HEK293 (cell line): Measurements from ENCODE around the gene CLCN2.

Experiments
- BCL11A ChIP-seq: fragments of 450-650 bp; formaldehyde crosslinking; IDR thresholded peaks from 2 replicates; pipeline ENCODE4 v1.5.1; 2016; ENCODE audit warnings: low read depth, missing biosample characterization, missing genetic modification characterization
- CTCF ChIP-seq: fragments of 450-650 bp; formaldehyde crosslinking; IDR thresholded peaks from 2 replicates; pipeline ENCODE4 v1.5.1; 2016; ENCODE audit warnings: missing biosample characterization, missing genetic modification characterization
- KLF16 ChIP-seq: fragments of 450-650 bp; formaldehyde crosslinking; IDR thresholded peaks from 2 replicates; pipeline ENCODE4 v1.5.1; 2017; ENCODE audit warnings: missing biosample characterization, missing genetic modification characterization
- PRDM4 ChIP-seq: fragments of 450-650 bp; formaldehyde crosslinking; IDR thresholded peaks from 2 replicates; pipeline ENCODE4 v1.5.1; 2017; ENCODE audit warnings: missing biosample characterization, missing genetic modification characterization
- TCF7L2 ChIP-seq: IDR thresholded peaks from 2 replicates; pipeline ENCODE4 v1.6.1; 2011; ENCODE audit warnings: low read depth, mild to moderate bottlenecking, inconsistent platforms, low read length, moderate library complexity, borderline replicate concordance
- ZBTB7A ChIP-seq: fragments of 450-650 bp; formaldehyde crosslinking; IDR thresholded peaks from 2 replicates; pipeline ENCODE4 v1.5.1; 2016; ENCODE audit warnings: low read depth, missing biosample characterization, missing genetic modification characterization
- ZFP3 ChIP-seq: fragments of 450-650 bp; formaldehyde crosslinking; IDR thresholded peaks from 2 replicates; pipeline ENCODE4 v1.5.1; 2016; ENCODE audit warnings: low read depth, missing biosample characterization, missing genetic modification characterization
- ZNF391 ChIP-seq: fragments of 450-650 bp; formaldehyde crosslinking; IDR thresholded peaks from 2 replicates; pipeline ENCODE4 v1.5.1; 2016; ENCODE audit warnings: low read depth, missing biosample characterization, missing genetic modification characterization, borderline replicate concordance
- ZNF549 ChIP-seq: fragments of 450-650 bp; IDR thresholded peaks from 2 replicates; pipeline ENCODE4 v1.5.1; 2018; ENCODE audit warnings: missing biosample characterization, missing genetic modification characterization, mild to moderate bottlenecking, inconsistent platforms, moderate library complexity
- ZNF623 ChIP-seq: fragments of 450-650 bp; formaldehyde crosslinking; IDR thresholded peaks from 2 replicates; pipeline ENCODE4 v1.5.1; 2016; ENCODE audit warnings: missing biosample characterization, missing genetic modification characterization
- TF ChIP-seq, protein P1 (sequence below): IDR thresholded peaks from 2 replicates; pipeline ENCODE4 v1.6.1; 2011; ENCODE audit warnings: mild to moderate bottlenecking, low read depth, low read length, borderline replicate concordance

GRCh38 chr3:184388936-184389230 is 27.5 kb upstream of the CLCN2 start:
- TF ChIP-seq ZFP3 (tag by site-specific recombination) (no peak), ZNF623 (no peak), BCL11A (tag by site-specific recombination) (no peak), CTCF (tag by site-specific recombination) (no peak), TCF7L2 (no peak), ZBTB7A (tag by site-specific recombination) (no peak), ZNF549 (tag by site-specific recombination) (no peak), ZNF391 (tag by site-specific recombination) (no peak), PRDM4 (tag by site-specific recombination) (no peak), KLF16 (no peak)
- TF ChIP-seq, protein P1, sequence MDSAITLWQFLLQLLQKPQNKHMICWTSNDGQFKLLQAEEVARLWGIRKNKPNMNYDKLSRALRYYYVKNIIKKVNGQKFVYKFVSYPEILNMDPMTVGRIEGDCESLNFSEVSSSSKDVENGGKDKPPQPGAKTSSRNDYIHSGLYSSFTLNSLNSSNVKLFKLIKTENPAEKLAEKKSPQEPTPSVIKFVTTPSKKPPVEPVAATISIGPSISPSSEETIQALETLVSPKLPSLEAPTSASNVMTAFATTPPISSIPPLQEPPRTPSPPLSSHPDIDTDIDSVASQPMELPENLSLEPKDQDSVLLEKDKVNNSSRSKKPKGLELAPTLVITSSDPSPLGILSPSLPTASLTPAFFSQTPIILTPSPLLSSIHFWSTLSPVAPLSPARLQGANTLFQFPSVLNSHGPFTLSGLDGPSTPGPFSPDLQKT: no peak
